Forelimb muscle (tissue), 1 donor: ENCODE results near the gene PMVK. TPM values are rescaled to one million over a fixed set of nuclear protein-coding genes. Genes with fewer than 3 reads are reported as not detected.

Source experiments
- DNase-seq: peaks from one replicate; pipeline ENCODE4 v3.0.0-alpha.2; 2013; ENCODE audit warnings: low read depth
- polyA plus RNA-seq: library from polyadenylated mRNA; unstranded; fragments of 120-200 nt; gene quantifications from one replicate; pipeline ENCODE4 v1.2.1, GENCODE V29; 2013; ENCODE audit not compliant: insufficient read length

The PMVK gene
- polyA plus RNA-seq, 1 donor, result 26.8 TPM

- DNase-seq, result no peak
Observed at GRCh38 chr1:154951901-154952657, 15.6 kb upstream of the PMVK start.

- DNase-seq, result no peak
Observed at GRCh38 chr1:154948079-154948478, 11.6 kb upstream of the PMVK start.

DNA sequence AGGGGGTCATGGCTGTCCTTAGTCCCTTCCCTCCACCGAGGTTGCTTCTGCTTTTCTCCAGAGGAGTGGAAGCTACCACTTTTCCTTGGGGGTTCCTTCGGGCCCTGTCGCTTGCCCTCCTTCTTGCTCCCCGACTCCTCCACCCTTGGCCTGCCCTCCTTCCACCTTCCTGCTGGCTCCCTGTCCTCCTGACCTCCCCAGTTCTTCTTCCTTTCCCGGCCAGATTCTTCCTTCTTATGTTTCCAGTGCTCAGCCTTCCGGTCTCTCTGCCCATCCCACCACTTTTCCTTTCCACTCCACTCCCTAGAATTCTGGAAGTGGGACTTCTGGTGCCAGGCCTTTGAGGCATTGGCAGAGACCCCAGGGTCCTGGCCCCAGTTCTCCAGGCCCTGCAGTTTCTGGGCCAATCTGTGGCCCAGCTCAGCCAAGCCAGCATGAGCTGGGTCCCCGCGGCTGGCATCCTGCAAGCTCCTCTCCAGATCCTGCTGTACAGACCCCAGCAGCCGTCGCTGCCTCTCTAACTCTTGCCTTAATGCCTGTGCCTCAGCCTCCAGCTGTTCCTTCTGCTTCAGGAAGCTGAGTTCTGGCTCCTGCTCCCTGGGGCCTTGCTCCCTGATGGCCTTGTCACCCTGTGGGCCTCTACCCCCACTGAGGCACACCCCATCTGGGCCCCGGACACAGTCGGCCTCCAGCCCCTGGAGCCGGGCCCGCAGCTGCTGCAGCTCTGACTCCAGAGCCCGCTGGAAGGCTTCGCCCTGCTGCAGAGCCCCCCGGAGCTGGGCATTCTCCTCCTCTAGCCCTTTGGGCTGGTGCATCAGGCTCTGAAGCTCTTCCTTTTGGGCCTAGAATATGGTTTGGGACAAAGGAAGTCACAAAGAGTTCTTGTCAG is 9.7 kb upstream of the PMVK start:
- DNase-seq, result no peak

- no peak for DNase-seq
Observed at GRCh38 chr1:154945160-154945961, 8.8 kb upstream of the PMVK start.

GRCh38 chr1:154944401-154945159 is 8.1 kb upstream of the PMVK start:
- no peak for DNase-seq

DNA sequence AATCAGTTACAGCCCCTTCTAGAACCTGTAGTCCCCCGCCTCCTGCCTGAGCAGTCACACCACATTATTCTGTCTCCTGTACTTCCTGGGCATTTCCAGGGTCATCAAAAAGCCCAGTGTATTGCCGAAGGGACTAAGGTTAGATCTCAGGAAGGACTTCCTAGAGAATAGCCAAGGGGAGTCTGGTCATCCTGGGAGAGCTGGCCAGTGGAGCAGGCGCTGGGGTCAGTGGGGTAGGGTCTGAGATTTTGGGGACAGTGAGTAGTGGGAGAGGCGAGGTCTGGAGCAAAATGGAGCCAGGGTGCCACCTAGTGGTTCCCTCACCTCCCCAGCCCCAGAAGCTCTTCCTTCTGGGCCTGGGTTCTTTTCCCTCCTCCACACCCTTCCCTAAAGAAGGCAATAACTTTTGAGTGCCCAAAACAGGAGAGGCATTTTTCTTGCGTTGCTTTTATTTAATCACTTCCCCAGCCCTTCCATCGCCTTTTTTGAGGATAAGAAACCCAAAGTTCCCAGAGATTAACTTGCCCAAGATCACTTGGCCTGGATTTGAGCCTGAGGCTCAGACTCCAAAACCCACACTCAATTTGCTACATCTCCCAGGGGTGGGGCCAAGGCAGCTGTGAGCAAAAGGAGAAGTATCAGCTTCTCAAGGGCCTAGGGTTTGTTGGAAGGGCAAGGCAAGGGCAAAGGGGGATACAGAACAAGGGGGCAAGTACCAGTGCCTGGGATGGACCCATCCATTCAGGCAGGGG is 7.3 kb upstream of the PMVK start:
- DNase-seq, result no peak

- DNase-seq, result no peak
Observed at GRCh38 chr1:154941333-154942013, 5.0 kb upstream of the PMVK start.

- DNase-seq, result no peak
Observed at GRCh38 chr1:154940651-154941194, 4.2 kb upstream of the PMVK start.

GRCh38 chr1:154940213-154940560 is 3.7 kb upstream of the PMVK start:
- no peak for DNase-seq

GRCh38 chr1:154938604-154939399 is 2.3 kb upstream of the PMVK start:
- no peak for DNase-seq

DNA sequence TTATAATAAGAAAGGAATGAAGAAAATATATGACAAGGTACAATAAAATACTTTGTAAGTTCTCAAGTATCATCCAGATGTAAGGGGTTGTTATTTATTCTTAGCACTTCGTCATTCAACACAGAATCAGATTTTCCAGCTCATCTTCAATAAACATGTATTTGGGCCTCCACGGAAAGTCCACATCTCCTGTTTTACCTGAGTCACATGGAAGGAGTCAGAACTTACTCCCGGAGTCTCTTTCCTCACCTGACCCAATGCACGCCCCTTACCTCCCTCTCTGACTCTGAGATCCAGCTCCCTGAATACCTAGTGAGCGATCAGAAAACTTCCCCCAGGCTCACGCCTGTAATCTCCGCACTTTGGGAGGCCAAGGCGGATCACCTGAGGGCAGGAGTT is 1.5 kb upstream of the PMVK start:
- DNase-seq, result no peak

DNA sequence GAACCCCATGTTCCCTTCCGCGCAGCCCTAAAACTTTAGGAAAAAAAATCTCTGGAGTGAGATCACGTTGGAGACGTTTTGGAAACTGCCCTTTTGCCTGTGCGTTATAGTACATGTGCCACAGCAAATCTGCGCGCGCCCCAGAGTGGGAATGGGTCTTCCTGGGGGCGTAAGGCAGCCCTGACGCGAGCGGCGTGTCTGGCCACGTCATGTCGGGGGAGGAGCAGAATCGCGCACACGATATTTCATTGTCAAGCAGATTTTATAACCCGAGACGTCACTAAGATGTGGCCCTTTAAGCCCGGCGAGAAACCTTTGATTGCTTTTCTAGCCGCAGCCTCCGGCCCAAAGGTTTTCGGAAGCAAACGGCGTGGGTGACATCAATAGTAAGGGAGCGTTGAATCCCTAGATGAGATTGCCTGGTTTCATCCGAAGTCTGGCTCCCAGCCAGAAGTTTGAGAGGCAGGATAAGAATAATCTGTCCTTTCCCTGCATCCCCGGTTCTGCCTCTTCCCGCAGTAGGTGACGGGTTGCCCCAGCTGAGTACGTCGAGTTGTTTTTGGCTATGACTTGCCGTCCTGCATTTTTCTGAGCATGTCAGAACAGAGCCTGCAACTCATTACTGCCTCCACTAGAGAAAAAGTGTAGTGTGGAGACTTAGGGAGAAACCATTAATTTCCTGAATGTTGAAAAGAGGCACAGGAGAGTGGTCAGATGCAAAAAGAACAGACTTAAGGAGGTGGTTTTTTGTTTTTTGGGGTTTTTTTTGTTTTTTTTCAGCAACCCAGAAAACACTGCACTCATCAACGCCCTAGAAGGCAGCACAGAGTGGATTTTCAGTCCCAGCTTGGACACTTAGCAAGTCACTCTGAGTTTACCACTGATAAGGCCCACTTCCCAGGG is 817 bp upstream of the PMVK start:
- peak; percentile 85 for DNase-seq

DNA sequence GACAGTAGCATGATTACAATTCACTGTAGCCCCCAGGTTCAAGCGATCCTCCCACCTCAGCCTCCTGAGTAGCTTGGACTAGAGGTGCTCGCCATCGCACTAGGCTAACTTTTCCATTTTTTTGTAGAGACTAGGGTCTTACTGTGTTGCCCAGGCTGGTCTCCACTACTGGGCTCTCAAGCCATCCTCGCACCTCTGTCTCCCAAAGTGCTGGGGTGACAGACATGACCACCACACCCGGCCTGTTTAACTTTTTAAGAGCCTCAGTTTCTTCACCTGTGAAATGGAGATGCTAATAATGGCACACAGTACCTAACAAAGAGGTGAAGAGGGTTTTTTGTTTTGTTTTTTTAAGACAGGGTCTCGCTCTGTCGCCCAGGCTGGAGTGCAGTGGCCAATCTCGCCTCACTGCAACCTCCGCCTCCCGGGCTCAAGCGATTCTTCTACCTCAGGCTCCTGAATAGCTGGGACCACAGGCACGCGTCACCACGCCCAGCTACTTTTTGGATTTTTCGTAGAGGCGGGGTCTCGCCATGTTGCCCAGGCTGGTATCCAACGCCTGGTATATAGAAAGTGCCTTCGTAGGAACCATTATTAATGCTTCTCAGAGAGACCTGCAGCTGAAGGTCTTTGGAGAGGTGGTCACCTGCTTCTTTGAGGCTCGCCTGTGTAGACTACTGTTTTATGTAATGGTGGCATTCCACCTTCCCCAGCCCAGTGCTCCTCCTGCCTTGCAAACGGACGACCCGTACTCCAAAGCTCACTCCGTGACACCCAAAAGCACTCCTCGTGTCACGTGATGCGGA is 567 bp downstream of the PMVK start:
- no peak for DNase-seq

- DNase-seq, result no peak
Observed at GRCh38 chr1:154934358-154934948, 2.1 kb downstream of the PMVK start.

DNA sequence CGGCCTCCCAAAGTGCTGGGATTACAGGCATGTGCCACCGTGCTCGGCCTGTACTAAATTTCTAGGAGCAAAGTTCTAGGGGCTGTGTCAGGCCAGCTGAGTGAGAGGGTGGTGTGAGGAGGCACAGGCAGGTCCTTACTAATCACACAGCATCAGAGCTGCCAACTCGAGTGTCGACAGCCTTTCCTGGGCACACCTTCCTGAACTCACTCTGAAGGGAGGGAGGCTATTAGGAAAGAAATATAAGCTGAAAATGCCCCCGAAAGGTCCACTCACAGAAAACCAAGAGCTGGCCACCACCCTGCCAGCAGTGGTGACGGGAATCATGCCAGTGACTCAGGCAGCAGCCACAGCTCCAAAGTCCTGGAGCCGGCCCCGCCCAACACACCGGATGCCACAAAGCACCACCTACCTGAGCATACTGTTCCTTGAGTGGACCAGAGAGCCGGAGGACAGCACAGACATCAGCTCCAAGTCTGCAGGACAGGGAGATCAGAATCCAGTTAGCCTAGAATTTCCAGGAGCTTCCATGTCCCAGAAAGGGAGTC is 4.5 kb downstream of the PMVK start:
- DNase-seq, result no peak

DNA sequence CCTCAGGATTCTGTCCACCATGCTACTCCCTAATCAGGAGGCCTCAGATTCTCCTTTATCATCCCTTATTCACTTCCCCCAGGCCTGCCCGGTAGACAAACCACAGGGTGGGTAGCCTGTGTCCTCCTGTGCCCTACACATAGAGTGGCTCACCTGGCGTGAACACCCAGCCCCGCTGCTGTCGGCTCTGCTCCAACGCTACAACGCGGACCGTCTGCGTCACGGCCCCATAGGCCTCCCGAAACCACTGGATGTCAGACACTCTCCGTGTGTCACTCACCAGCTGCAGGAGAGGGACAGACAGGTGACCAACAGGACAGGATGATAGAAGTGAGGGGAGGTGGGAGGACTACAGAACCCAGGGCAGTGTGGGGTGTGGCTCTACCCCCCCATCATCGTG is 10.3 kb downstream of the PMVK start:
- DNase-seq, result no peak
